K562 (cell line): ENCODE results near the gene ST6GALNAC1. TPM values are rescaled to one million over a fixed set of nuclear protein-coding genes. Genes with fewer than 3 reads are reported as not detected.

Source experiments
- BRF2 ChIP-seq: IDR thresholded peaks from 3 replicates; pipeline ENCODE4 v1.6.1; 2011; ENCODE audit warnings: borderline replicate concordance, mild to moderate bottlenecking; ENCODE audit not compliant: insufficient read length, insufficient read depth
- CBFA2T2 ChIP-seq: fragments of 450-650 bp; conservative IDR thresholded peaks from 2 replicates; pipeline ENCODE4 v1.6.1; 2017; ENCODE audit warnings: mild to moderate bottlenecking
- CBFA2T3 ChIP-seq: fragments of 450-650 bp; IDR thresholded peaks from 2 replicates; pipeline ENCODE4 v1.6.1; 2017
- CHD4 ChIP-seq: fragments of 200-600 bp; sonication (generic); IDR thresholded peaks from 3 replicates; pipeline ENCODE4 v1.6.1; 2012; ENCODE audit warnings: low read depth, mild to moderate bottlenecking, mixed read lengths, low read length, inconsistent platforms; ENCODE audit not compliant: insufficient read depth, insufficient replicate concordance, poor library complexity, severe bottlenecking
- CREB5 ChIP-seq: fragments of 250-450 bp; sonication (Bioruptor Pico); IDR thresholded peaks from 2 replicates; pipeline ENCODE4 v1.5.0; 2020; ENCODE audit warnings: mild to moderate bottlenecking
- CREBBP ChIP-seq: IDR thresholded peaks from one replicate; pipeline ENCODE4 v1.6.1; 2012; ENCODE audit warnings: low read depth, mild to moderate bottlenecking, control low read depth, inconsistent platforms, low read length
- DIDO1 ChIP-seq: fragments of 450-650 bp; IDR thresholded peaks from 2 replicates; pipeline ENCODE4 v1.6.1; 2016; ENCODE audit warnings: low read depth, missing biosample characterization, missing genetic modification characterization
- DPF2 ChIP-seq: fragments of 450-650 bp; IDR thresholded peaks from 2 replicates; pipeline ENCODE4 v1.6.1; 2016
- EGR1 ChIP-seq: fragments of 450-650 bp; conservative IDR thresholded peaks from 2 replicates; pipeline ENCODE4 v1.6.1; 2017; ENCODE audit warnings: mild to moderate bottlenecking
- EWSR1 ChIP-seq: fragments of 450-650 bp; IDR thresholded peaks from 2 replicates; pipeline ENCODE4 v1.6.1; 2018; ENCODE audit warnings: borderline replicate concordance, mild to moderate bottlenecking, low read depth, moderate library complexity; ENCODE audit not compliant: partially characterized antibody
- GATAD2A ChIP-seq: fragments of 450-650 bp; IDR thresholded peaks from 2 replicates; pipeline ENCODE4 v1.6.1; 2017
- HNRNPH1 ChIP-seq: fragments of 200-400 bp; formaldehyde crosslinking; optimal IDR thresholded peaks from 2 replicates; pipeline ENCODE3; 2017; ENCODE audit warnings: low read depth, mild to moderate bottlenecking, low read length, moderate library complexity
- MEF2A ChIP-seq: IDR thresholded peaks from 2 replicates; pipeline ENCODE4 v1.6.1; 2011; ENCODE audit warnings: low read depth, mild to moderate bottlenecking, low read length, moderate library complexity; ENCODE audit not compliant: control insufficient read depth
- NR4A1 ChIP-seq, 2 experiments: fragments of 250-450 bp in 1 of 2; fragments of 450-650 bp in 1 of 2; sonication (Bioruptor Pico) in 1 of 2; IDR thresholded peaks; 2 replicates each; pipeline versions ENCODE4 v1.4.0 to v1.6.1; 2016 to 2020; ENCODE audit warnings: mild to moderate bottlenecking in 2 of 2, missing compliant biosample characterization in 1 of 2, missing genetic modification characterization in 1 of 2, moderate library complexity in 1 of 2
- POLR3G ChIP-seq: IDR thresholded peaks from 2 replicates; pipeline ENCODE4 v1.6.1; 2011; ENCODE audit not compliant: insufficient read length, insufficient replicate concordance; ENCODE audit errors: extremely low read depth
- SOX6 ChIP-seq: fragments of 450-650 bp; IDR thresholded peaks from 2 replicates; pipeline ENCODE4 v1.6.1; 2014; ENCODE audit warnings: mild to moderate bottlenecking
- TAL1 ChIP-seq: fragments of 450-650 bp; IDR thresholded peaks from 2 replicates; pipeline ENCODE4 v1.6.1; 2016; ENCODE audit warnings: mild to moderate bottlenecking
- ZBTB17 ChIP-seq: fragments of 450-650 bp; formaldehyde crosslinking; IDR thresholded peaks from 2 replicates; pipeline ENCODE4 v1.4.0; 2020; ENCODE audit warnings: mild to moderate bottlenecking
- ZNF239 ChIP-seq: fragments of 250-450 bp; sonication (Bioruptor Pico); IDR thresholded peaks from 2 replicates; pipeline ENCODE4 v1.4.0; 2020; ENCODE audit warnings: mild to moderate bottlenecking
- polyA plus RNA-seq, 8 experiments: library from polyadenylated mRNA; depleted of rRNA in 4 of 8; stranded (reverse) in 5 of 8; unstranded in 3 of 8; fragments of >200 nt; fragmentation: Nextera tagmentation in 2 of 8; fragmentation: Illumina TruSeq in 1 of 8; extraction: Ambion mirVana in 2 of 8; extraction: Trizol in 1 of 8; gene quantifications; 2 replicates each; pipeline versions ENCODE4 v1.2.1 to v1.2.3, GENCODE V29; 2011 to 2014; ENCODE audit warnings: inconsistent platforms in 1 of 8, missing spikeins in 1 of 8
- total RNA-seq, 7 experiments: library from RNA; depleted of rRNA in 6 of 7; stranded (reverse); fragments of >200 nt in 6 of 7; fragmentation: Illumina TruSeq in 2 of 7; extraction: Trizol in 2 of 7; gene quantifications; 2 replicates each; pipeline versions ENCODE4 v1.2.1 to v1.2.3, GENCODE V29; 2011 to 2021; ENCODE audit warnings: low replicate concordance in 1 of 7
- TF ChIP-seq, protein P1 (sequence below): fragments of 250-450 bp; sonication (Bioruptor Pico); IDR thresholded peaks from 2 replicates; pipeline ENCODE4 v1.5.0; 2022; ENCODE audit warnings: mild to moderate bottlenecking
- TF ChIP-seq, protein P2 (sequence below): fragments of 250-450 bp; sonication (Bioruptor Pico); IDR thresholded peaks from 2 replicates; pipeline ENCODE4 v1.8.0; 2022; ENCODE audit warnings: inconsistent platforms

ST6GALNAC1 gene
- total and polyA plus RNA-seq, 9 of the 15 experiments (the other 6 are each of a cell fraction or from before 2014, with no cell fraction given), result 20.6 to 68.4 (median 50.5) TPM

DNA sequence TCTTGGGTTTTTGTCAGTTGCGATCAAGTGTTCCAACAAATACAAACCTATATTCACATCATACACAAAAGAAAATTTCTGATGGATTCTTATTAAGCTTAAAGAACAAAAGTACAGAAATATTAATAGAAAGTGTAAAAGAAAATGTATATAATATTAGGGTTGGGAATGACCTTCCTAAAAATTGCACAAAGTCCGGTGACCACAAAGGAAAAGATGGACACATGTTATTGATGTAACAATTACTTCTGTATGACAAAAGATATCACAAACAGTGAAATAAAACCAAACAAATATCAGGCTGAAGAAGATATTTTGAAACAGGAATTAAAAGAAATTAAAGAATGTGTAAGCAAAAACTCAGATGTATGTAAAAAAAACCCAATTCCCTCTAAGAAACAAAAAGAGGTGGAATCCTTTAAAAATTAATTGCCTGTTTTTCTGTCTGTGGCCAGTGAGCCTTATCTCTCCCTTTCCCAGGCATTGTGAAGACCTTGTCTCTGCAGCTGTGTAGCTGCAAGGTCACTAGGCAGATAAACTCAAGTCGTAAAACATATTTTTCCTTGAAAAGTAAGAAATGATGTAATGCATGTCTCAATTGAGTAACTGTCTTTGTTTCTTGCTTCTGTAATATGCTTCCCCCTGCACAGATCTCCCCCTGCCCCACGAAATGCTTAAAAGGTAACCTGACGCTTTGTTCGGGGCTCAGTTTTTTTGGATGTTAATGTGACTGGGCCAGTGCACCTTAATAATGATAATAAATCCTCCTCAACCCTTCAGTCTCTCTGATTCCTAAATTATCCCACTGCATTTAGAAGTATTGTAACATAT lies 2.8 kb downstream of the ST6GALNAC1 start (continued):
- TF ChIP-seq, protein P1, sequence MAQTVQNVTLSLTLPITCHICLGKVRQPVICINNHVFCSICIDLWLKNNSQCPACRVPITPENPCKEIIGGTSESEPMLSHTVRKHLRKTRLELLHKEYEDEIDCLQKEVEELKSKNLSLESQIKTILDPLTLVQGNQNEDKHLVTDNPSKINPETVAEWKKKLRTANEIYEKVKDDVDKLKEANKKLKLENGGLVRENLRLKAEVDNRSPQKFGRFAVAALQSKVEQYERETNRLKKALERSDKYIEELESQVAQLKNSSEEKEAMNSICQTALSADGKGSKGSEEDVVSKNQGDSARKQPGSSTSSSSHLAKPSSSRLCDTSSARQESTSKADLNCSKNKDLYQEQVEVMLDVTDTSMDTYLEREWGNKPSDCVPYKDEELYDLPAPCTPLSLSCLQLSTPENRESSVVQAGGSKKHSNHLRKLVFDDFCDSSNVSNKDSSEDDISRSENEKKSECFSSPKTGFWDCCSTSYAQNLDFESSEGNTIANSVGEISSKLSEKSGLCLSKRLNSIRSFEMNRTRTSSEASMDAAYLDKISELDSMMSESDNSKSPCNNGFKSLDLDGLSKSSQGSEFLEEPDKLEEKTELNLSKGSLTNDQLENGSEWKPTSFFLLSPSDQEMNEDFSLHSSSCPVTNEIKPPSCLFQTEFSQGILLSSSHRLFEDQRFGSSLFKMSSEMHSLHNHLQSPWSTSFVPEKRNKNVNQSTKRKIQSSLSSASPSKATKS (CRISPR knock-in tag), result no peak
- TF ChIP-seq TAL1, result peak; percentile 93
- no peak for TF ChIP-seq CREBBP
- no peak for TF ChIP-seq DIDO1 (tag)
- TF ChIP-seq CBFA2T3, result peak; percentile 98
- peak; percentile 98 for TF ChIP-seq SOX6
- TF ChIP-seq EGR1, result 0 out of 2 replicates have a peak, but pooled peaks have one; percentile 9
- TF ChIP-seq ZBTB17 (CRISPR knock-in tag), result no peak
- TF ChIP-seq BRF2, result no peak
- no peak for TF ChIP-seq EWSR1
- TF ChIP-seq NR4A1 (CRISPR knock-in tag; IDR thresholded peaks at IDR 0.05), result no peak
- 0 out of 2 replicates have a peak, but pooled peaks have one; percentile 59 for TF ChIP-seq NR4A1 (tag; IDR thresholded peaks at IDR 0.05)
- peak; percentile 97 for TF ChIP-seq CBFA2T2
- TF ChIP-seq, protein P2, sequence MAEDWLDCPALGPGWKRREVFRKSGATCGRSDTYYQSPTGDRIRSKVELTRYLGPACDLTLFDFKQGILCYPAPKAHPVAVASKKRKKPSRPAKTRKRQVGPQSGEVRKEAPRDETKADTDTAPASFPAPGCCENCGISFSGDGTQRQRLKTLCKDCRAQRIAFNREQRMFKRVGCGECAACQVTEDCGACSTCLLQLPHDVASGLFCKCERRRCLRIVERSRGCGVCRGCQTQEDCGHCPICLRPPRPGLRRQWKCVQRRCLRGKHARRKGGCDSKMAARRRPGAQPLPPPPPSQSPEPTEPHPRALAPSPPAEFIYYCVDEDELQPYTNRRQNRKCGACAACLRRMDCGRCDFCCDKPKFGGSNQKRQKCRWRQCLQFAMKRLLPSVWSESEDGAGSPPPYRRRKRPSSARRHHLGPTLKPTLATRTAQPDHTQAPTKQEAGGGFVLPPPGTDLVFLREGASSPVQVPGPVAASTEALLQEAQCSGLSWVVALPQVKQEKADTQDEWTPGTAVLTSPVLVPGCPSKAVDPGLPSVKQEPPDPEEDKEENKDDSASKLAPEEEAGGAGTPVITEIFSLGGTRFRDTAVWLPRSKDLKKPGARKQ (CRISPR knock-in tag), result no peak
- TF ChIP-seq MEF2A, result peak; percentile 57; the same call in 1 of the 2 replicates
- peak; percentile 97 for TF ChIP-seq DPF2
- TF ChIP-seq ZNF239 (CRISPR knock-in tag), result no peak
- TF ChIP-seq CHD4, result no peak
- TF ChIP-seq CREB5 (CRISPR knock-in tag), result no peak
- TF ChIP-seq GATAD2A, result no peak; the same call in 1 of the 2 replicates
- no peak for TF ChIP-seq HNRNPH1
- no peak for TF ChIP-seq POLR3G
